GM18511 (cell line): Measurements from ENCODE around the gene MYOM3.

Source experiments
- ATAC-seq: cut with Tn5 transposase; IDR thresholded peaks from one replicate; pipeline ENCODE4 v1.9.1; 2021; ENCODE audit warnings: mild to moderate bottlenecking, moderate library complexity; ENCODE audit not compliant: unreplicated experiment

Gene MYOM3

DNA sequence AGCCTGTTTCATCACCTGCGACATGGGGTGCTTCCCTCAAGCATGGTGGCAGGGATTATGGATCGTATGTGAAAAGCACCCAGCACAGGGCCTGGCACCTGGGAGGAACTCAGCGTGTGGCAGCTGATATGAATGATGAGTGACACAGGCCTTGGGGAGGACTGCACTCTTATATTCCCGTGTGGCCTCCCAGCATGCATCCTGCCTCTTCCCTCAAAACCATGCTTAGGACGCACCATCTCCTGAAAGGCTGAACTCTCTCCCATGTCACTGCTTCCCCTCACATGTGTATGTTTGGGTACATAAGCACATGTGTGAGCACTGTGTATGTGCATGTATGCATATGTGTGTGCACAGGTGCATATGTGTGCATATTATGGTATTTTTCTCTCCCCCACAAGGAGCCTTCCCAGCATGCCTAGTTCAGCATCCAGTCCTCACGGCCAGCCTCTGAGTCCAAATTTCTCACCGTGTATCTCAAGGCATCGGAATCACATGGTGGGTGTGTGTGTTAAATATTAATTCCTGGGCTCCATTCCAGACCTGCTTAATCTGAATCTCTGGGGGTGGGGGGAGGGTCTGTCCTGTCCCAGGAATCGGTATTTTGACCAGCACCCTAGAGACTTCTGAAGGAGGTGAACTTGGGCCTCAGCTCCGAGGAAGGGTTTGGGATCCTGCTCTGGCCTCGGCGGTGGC lies 12.8 kb downstream of the MYOM3 start:
- ATAC-seq = no peak

DNA sequence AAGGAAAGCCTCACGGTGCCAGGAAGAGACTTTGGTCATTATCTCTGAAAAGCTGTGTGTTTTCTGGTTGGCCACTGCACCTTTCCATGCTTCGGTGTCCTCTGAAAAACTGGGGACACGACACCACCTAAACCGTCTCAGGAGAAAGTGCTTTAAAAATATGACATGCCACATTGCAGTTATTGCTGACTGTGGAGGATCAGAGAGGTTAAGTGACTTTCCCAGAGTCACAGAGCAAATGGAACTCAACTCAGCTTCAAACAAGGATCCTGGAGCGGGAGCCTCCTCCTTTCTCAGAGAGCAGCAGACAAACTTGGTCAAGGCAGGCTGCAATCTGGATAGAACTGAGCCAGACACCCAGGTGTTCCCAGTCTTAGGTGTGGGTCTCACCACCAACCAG lies 13.8 kb downstream of the MYOM3 start:
- ATAC-seq = no peak

DNA sequence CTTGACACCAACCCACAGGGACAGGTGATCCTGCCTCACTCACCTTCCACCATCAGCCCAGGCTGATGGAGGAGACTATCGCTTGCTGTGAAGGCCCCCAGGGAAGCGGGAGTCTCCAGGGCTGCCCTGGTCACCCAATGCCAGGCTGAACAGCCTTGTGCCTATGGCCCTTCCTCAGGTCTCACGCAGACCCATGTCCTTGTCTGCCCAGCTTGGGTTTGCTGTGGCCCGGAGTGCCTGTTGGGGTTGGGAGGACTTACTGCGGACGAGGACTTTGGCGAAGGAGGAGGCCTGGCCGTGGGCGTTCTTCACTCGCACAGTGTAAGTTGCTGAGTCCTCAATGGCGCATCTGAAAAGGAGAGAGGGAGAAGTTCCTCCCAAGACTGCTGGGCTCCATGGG lies 14.3 kb downstream of the MYOM3 start:
- ATAC-seq = no peak

DNA sequence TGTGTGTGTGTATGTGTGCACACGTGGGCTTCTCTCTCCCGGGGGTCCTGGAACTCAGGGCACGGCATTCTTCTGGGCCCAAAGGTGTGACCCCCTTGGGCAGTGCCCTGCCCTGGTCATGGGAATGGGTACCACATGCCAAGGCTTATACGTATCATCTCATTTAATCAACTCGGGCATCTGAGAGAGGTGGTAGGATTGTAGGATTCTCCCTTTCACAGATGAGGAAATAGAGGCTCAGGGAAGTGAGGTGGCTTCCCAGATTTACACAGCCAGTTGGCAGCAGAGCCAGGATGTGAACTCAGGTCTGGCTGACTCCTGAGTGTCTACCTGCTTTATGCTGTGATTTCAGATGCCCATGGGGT lies 15.2 kb downstream of the MYOM3 start:
- no peak for ATAC-seq

DNA sequence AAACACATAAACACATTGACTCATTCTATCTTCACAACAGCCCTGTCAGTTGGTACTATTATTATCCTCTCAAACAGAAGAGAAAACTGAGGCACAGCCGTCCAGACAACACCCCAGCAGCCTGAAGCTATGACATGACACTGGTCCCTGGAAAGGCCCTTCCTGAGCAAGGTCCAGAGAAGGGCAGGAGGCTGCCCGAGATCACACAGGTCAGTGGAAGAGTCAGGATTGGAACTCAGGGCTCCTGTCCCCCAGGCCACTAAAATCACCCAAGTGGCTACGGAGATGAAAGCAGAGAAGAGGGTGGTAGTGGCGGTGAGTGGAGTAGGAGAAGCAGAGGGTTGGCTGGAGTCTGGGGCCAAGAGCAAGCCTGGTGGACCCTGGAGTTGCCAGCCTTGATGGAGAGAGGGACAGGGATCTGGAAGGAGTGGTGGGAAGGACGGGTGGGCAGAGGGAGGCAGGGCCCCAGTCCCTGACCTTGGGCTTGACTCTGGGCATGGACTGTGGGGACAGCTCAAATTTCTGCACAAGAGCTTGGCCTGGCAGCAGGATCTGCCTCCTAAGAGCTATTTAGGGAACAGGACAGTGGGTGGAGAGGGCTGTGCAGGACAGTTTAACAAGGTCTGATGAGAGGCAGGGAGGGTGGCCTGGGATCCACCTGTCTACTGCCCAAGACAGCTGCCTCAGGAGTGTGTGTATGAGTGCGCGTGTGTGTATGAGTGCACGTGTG lies 15.8 kb downstream of the MYOM3 start:
- ATAC-seq = no peak

DNA sequence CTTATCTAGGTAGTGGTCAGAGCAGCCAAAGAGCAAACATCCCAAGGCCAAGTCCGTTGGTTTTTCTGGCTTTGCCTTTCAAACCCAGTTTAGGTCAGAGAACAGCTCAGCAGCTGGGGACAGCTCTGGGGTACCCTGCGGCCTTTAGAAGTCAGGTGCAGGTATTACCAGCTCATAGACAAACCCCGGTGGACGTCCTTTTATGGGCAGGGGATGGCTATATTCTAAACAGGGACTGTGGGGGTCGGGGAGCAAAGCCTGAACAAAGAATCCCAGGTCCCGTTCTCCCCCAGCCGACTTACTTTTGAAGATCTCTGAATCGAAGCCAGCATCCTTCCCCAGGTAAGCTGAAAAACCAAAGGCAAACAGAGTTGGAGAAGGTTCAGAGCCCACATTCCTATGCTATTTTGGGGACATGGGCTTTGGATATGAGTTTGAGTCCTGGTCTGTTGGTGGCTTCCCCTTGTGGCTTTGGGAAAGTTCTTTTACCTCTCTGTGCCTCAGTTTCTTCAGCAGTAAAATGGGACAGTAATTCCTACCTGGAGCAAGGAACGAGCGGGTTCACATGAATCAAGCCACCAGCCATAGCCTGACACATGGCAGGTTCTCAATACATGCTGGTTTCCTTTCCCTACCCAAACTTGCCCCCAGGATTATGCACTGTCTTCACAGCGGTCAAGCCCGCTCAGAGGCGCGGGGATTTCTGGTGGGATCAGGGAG lies 16.6 kb downstream of the MYOM3 start:
- no peak for ATAC-seq

DNA sequence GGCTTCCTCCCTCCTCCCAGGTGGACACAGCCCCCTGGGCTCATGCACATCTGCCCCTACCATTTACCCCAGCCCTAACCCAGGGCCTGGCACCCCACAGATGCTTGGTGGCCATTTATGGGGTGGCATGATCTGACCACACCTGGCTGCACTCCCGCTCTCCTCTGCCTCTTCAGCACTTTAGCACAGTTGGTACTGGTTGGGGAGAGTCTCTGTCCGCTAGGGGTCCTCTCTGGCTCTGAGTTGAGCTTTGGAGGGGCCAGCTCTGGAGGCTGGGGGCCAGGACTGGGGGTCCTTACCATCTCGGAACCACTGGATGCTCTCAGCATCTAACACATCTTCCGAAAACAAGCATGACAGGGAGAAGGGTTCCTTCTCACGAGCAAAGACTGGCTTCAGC lies 17.4 kb downstream of the MYOM3 start:
- no peak for ATAC-seq

DNA sequence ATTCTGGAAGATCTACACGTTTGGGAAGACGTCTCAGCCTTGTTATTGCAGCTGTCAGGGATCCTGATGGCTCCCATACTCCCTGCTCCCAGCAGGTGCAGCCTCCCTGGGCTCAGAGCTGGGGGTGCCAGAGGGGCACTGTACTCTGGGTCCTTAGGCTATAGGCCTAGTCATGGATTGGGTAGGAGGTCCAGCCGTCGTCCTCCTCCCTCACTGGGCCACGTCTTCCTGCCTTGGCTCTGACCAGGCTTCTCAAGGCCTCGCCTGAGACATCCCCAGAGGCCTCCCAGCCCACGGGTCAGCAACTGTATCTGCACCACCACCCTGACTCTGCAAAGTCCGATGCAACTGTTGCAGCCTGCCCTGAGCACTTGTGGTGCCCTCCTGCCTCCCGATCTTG lies 18.2 kb downstream of the MYOM3 start:
- ATAC-seq = no peak

DNA sequence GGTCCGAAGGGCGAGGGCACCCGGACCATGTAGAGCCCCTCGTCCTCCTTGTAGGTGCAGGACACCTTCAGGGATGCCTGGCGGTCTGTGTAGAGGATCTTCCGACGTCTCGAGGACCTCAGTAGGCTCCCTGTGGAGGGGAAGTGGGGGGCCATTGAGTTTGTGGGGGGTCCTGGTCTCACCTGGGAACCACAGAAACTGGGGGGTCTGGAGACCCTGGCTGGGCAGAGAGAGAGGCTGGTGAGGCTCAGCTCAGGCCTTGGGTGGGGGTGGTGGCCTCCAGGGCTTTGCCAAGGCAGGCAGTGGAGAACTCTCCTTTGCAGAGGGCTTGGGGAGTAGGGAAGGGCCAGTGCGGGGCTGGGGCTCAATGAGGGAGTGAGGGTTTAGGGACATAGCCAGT lies 19.0 kb downstream of the MYOM3 start:
- ATAC-seq = no peak

DNA sequence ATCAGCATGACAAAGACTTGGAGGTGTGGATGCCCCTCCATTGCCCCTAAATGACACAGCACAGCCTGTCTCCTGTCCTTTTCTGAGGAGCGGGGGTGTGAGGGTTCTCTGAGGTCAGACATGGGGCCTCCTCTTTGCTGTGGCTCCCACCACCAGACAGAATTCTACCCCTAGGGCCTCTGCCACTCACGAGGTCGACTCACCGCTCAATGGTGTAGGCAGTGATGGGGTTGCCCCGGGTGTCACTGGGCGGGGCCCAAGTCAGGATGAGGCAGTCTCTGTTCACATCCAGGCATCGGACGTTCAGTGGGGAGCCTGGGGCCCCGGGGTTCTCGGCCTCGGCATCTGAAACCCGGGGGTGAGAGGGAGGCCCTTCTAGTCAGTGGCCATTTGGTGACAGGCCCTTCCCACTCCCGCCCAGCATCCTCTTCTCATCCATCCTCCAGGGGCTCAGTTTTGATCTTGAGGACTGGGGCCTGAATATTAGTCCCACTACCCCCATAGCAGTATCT lies 19.9 kb downstream of the MYOM3 start:
- no peak for ATAC-seq

DNA sequence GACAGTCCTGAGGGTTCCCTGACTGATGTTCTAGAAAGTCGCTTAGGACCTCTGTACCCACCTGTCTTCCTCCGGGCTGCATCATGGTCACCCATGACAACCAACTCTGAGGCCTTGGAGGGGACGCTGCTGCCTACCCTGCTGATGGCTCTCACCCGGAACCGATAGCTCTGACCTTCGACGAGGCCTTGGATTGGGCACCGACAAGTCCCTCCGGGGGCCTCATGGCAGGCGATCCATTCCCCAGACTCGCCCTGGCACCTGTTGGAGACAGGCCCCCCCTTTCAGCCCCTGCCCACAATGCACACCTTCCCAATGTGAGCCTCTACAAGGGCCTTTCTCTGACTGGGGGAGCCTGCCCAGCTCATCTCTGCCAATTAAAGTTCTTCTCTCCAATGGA lies 21.2 kb downstream of the MYOM3 start:
- ATAC-seq = no peak

DNA sequence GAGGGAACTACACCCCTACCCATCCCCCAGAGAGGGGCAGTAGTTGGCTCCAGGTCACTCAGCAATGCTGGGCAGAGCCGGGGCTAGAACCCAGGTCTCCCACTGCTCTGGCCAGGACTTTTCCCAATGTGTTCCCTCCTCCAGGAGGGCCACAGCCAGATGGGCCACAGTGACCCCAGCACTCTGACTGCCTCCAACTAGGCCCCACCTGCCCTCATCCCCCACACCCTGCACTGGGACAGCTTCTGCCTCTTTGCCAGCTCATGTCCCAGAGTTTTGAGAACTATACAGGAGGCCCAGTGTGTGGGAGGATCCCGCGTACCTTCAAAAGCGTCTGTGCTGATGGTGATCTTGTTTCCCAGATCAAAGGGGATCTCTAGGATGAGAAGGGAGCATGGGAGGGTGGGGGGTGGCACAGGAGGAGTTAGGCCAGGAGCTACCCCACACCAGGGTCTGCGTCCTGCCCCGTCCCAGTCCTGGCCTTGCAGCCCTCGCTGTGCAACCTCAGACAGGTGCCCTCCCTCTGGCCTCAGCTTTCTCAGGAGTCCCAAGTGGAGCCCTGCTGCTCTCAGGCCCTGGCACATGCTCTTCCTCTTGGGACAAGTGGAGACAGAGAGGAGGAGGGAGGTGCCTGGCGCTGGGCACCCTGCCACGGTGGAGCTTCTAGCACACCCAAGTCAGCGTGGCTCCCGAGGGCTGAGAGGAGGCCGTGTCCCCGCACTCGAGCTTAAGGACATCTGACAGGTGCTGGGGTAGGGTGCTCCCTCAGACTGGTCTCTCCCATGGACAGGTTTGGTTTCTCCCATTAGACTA lies 22.0 kb downstream of the MYOM3 start:
- ATAC-seq = no peak

DNA sequence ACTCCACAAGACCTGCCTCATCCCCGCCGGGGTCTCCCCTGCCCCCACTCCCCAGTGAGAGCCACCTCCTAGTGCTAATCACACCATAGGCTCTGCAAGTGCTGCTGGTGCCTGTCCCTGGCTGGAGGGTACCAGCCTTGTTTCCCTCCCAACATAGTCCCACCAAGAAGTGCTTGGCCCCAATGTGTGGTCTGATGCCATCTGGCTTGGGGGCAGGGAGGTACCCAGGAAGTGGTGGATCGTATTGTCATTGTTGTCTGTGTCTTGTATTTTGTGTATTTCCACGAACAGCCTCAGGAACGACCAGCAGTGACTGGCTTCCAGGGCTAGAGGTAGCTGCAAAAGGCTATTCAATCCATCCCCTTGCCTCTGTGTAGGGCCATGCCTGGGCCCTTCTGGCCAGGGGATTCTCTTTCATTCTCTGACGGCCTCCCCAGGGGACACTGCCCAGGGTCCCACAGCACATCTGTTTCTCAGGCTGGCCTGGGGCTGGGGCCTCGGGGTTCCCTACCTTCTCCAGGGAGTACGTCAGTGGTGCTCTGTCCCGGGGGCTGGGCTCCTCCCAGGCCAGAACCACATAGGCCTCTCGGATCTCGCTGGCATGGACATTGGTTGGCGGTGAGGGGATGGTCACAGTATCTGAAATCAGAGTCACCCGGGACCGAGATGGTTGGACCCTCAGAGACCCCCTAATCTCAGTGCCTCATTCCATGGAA lies 22.8 kb downstream of the MYOM3 start:
- no peak for ATAC-seq

DNA sequence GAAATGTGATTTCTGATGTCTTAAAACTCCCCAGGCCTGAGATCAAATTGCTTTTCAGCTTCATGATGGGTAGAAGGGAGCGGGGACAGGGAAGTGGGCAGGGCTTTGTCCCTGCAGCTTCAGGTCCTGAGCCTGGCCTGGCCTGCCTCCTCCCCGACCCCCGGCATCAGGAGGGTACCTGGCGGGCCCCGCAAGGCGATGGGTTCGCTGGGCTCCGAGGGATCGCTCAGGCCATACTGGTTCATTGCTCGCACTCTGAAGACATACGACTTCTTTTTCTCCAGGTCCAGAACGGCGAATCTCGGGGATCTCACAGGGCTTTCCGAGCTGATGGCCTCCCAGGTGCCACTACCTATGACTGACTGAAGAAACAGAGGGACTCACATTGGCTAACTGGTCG lies 25.5 kb downstream of the MYOM3 start:
- no peak for ATAC-seq

DNA sequence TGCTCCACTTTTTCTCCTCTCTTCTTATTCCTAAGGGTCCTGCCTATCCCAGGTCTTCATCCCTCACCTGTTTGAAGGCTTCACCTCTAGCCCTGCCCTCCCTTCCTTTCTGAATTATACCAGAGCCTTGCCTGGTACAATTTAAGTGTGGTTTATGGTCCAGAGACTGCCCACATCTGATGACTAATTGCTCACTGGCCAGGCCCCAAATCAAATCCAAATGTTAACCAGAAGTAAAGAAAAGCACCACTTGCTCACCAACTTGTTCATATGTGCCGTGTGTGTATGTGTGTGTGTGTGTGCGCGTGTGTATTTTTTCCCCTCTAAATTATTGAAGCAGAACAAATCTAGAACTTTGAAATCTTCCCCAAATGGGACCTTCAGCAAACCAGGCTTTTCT lies 26.4 kb downstream of the MYOM3 start:
- no peak for ATAC-seq

DNA sequence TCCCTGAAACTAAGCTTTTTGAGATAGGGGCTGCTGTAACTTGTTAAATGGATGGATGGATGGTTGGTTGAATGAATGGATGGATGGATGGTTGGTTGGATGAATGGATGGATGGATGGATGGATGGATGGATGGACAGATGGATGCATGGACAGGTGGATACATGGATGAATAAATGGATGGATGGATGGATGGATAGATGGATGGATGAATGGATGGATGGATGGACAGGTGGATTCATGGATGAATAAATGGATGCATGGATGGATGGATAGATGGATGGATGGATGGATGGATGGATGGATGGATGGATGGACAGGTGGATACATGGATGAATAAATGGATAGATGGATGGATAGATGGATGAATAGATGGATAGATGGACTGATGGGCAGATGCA lies 26.9 kb downstream of the MYOM3 start:
- no peak for ATAC-seq

DNA sequence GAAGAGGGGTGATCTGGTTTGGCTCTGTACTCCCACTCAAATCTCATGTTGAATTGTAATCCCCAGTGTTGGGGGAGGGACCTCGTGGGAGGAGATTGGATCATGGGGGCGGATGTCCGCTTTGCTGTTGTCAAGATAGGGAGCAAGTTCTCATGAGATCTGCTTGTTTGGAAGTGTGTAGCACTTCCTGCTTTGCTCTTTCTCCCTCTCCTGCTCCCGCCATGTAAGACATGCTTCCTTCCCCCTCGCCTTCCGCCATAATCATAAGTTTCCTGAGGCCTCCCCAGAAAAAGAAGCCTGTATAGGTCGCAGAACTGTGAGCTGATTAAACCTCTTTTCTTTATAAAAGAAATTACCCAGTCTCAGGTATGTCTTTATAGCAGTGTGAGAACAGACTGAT lies 27.9 kb downstream of the MYOM3 start:
- ATAC-seq = no peak

DNA sequence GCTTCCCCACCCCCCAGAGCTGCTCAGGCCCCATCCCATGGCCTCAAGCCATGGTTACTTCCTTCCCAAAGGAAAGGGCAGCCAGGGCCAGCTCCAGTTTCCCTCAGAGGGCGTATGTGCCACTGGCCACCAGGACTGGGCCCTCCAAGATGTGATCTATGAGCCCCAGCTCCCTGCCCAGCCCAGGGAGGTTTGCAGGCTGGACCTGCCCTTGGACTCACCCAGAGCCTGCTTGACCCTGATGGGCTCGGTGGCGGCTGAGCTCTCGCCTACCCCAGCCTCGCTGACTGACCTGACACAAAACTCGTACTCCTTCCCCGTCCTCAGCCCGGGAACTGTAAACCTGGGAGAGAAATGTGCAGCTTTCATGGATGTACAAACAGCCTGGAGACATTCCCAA lies 29.6 kb downstream of the MYOM3 start:
- no peak for ATAC-seq

DNA sequence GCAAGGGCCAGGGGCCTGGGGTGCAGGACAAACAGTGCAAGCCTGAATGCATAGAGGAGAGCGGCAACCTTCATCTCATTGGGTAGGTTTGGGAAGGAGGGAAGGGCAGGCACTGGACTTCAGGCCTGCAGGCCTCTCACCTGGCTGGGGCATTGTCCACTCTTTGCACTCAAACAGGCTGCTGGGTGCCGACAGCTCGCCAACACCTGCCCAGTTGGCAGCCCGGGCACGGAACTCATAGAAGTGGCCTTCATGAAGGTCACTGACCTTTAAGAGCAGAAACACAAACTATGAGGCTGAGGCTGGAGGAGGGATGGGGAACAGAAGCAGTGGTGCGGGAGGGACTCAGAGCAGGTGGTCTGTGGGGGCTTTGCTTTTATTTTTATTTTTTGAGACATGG lies 30.7 kb downstream of the MYOM3 start:
- ATAC-seq = no peak

DNA sequence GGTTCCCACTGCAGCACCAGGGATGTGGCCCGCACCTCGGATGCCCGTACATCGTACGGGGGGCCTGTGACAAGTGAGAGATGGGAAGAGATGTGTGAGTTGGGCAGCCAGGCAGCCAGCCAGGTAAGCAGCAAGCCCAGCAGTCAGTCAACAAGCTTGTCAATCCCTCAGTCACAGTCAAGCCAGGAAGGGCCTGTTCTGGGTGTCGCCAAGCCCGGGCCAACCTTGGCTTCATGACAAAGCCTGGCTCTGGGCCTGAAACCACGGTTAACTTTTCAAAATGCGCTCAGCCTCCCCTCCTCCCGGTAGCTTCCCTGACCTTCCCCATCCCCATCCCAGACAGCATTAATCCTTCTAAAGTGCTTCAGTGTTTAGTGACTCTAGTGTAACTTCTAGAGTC lies 31.8 kb downstream of the MYOM3 start:
- ATAC-seq = no peak
